HG03342 (cell line): ENCODE measurements around the gene KAT6B.
A peak's percentile ranks its signal among the peaks of the same experiment; 100 is the strongest.

Experiments
- ATAC-seq: cut with Tn5 transposase; IDR thresholded peaks from one replicate; pipeline ENCODE4 v1.9.1; 2021; ENCODE audit warnings: mild to moderate bottlenecking, moderate library complexity; ENCODE audit not compliant: unreplicated experiment

The KAT6B gene

DNA sequence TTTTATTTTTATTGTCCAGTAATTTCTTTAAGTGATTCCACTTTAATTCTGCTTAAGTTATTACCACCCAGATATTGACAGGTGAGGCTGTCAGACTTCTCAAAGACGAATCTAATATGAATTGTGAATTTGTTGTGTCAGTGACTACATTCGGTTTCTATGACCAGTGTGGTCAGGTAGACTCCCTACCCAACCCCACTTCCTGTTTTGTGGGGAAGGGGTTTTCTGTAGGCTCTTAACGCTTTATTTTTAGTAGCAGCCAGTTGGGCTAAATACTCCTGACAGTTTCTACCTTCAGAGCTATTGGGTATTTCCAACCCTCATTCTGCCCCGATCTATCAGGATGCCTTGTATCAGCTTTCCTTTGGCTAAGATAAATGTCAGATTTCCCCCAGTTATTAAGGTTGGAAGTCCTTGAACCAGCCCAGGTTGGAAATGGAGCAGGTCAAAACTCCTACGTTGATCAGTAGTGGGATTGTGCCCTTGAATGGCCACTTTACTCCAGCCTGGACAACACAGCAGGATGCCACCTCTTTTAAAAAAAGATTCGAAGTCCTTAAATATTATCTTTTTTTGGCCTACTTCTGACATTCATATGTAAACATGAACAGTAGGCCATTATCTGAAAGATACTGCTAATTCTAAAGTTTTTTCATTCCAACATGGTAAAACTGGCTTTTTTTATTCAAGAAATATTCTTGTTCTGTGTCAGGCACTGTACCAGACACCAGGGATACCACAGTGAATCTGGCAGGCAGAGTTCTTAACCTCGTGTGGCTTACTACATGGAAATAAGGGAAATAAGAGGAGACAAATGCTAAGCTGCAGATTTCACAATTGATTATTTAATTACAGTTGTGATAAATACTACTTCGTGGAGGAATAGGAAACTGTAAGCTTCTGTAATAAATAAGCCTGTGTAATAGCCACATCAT is 151.8 kb downstream of the KAT6B start:
- ATAC-seq, result peak; percentile 85

DNA sequence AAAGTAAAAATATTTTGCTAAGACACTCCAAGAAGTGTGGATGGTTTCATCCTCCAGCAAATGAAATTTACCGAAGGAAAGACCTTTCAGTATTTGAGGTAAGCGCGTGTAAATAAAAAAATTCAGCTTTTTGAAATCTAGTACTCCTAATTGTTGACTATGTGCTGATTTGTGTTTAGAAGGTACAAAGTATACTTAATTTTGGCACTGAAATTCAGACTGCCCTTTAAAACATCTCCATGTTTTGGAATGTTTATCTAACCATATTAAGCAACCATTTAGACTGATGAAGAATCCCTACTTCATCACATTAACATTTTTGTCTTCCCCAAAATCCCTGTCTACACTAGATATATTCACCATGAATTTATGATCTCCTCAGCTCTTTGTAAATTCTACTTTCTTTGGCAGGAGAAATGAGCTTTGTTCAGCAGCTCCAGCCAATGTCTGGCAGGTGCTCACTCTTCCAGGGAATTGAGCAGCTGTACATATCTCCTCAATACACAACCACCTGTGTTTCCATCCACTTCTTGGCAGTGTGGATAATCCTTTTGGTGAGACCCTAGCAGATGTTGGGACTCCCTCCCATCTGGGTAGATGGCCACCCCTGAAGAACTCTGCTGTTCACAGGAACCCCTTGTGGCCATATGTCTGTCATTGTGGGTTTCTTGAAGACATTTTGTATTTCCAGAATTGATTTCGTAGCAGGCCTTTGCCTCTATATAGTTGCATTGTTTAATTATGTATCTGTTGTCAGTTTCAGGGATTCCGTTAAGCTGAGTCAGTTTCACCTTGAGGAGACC is 155.6 kb downstream of the KAT6B start:
- ATAC-seq, result no peak

GRCh38 chr10:74982634-74982982 is 156.2 kb downstream of the KAT6B start:
- no peak for ATAC-seq

- no peak for ATAC-seq
These were observed 157.0 kb downstream of the KAT6B start for GRCh38 chr10:74983383-74983782.

DNA sequence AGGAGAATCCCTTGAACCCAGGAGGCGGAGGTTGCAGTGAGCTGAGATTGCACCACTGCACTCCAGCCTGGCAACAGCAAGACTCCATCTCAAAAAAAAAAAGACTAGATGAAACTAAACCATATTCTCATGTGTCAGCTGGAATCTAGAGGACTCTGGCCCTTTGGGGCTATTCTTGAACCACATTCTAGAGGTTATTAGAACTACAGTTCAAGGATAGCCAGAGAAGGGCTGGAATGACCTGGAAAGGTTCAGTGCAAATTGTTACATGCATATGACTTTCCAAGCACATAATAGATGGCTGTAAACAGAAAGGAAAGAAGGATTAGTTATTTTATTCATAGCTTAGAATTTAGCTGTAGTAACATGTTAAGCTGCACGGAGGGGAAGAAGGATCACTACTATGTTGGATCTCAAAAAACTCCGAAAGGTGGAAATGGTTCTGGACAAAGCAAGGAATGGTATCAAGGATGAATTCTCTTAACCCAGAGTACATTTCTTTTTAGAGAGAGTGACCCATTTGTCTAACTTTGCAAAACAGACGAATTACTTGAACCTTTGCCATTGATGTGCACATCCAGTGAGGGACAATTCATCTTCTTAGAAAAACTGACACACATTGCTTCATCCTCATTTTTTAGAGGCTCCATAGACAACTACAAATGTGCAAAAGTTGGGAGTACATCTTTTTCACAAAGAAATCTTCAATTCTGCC is 161.1 kb downstream of the KAT6B start:
- ATAC-seq, result no peak

DNA sequence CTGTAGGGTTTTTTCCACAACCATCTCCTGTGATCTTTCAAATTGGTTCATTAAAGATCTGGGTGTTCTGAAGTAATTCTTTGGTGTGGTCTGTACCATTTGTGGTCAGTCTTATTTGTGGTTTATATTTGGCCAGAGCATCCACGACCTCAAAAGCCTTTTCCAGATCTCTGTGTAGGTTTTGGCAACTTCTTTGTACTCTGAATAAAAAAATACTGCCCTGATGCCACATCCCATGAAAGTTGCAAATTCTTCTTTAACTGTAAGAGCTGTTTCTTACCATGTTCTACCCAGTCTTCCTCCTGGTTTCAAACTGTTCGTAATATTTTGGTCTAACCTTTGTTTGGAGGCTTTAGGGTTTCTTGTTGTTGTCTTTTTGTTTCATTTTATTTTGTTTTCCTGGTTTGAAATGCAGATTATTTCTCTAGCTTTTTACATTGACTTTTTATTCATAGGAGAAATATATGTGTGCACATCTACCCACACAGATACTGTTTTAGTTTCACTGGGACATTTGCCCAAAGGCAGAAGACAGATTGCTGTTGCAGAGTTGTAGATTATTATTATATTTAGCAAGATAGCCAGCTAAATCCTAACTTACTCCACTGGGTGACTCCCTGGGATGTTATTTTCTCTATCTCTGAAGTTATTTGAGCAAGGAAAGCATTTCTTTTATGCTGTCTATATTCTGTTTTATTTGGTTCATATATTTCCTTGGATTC is 161.8 kb downstream of the KAT6B start:
- ATAC-seq, result no peak

GRCh38 chr10:74988832-74989561 is 162.6 kb downstream of the KAT6B start:
- ATAC-seq, result no peak

DNA sequence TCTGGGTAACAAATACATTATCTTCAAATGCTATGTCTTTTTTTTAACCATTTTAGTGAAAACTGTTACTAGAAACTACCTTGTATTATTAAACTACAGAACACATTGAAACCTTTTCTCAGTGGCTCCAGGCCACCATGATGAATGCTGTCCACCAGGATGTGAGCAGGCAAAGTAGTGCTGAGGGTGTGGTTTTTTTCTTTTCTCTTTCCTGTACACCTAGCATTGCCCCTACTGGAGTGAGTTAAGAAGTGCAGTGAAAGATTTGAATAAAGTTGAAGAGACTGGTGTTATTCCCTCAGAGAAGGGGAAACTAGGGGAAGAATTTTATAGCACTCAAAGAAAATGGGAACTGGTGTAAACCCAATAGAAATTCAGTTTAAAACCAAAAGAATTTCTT is 165.0 kb downstream of the KAT6B start:
- peak; percentile 46 for ATAC-seq

DNA sequence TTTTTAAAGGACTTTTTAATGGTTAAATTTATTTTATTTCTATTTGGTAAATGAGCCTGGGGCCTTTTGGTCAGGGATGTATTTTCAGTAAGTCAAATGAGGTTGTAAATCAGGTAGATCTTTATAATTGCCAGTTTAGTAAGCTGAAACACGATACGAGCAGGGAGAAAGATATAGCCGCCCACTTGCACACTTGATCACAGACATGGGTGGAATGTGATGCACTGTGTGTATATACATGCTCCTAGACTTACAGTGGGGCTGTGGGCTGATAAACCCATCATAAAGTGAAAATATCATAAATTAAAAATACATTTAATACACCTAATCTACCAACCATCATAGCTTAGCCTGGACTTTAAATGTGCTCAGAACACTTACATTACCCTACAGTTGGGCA is 165.7 kb downstream of the KAT6B start:
- no peak for ATAC-seq

- no peak for ATAC-seq
These were observed 167.2 kb downstream of the KAT6B start for GRCh38 chr10:74993649-74994048.

DNA sequence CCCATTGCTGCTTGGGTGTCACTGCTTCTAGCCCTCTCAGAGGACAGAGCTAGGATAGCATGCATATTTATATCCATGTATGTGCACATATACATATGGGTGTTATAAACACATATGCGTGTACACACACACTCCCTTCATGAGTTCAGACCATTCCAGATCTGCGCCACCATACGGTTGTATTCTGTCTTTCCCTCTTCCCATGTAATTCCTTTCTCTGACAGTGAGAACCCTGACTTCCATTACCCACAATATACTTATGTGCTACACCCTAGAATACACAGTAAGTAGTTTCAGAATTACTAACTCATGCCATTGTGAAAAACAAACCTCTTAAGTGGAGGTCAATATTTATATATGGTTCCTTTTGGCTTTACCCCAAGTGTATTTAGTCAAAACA is 168.5 kb downstream of the KAT6B start:
- ATAC-seq, result no peak

DNA sequence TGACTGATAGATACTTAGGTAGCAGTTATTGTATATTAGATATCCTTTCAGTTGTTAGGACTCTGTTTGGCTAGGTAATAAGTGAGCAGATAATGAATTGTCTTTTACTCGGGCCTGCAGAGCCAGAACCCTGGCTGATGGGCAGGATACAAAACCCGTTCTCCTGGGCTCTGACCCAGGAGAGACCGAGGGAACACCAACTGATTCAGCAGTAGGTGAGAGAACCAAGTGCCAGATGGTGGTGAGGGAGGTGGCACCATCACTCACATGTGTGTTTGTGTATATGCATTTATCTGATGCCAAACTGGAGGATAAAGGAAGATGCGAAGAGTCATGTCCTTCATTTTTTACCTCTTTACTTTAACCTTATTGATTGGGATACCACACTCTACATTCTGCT is 169.4 kb downstream of the KAT6B start:
- no peak for ATAC-seq

GRCh38 chr10:74997163-74997562 is 170.8 kb downstream of the KAT6B start:
- ATAC-seq, result no peak

DNA sequence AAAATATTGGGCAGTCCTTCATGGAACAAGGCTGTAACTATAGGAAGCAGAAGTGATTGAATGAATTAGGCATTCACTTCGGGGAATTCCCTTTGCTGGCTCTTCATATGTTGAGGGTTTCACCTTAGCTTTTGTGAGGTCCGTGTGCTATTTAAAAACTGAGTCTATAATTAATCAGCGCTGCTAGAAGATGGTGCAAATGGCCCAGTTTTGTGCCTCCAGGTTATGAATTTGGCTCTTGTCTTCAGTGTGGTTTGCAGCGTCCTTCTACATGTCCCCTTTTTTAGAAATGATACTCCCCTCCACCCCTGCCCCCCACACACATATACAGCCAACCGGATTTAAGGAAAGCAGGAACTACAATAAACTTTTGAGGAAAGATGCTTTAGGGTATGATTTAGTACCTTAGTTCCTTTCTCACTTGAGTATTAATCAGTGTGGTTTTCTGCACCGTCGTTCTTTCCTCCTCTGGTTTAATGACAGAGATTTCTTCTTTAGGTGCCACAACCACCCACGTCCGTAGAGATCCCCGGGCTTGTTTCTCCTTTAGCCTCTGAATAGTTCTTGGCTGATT is 174.4 kb downstream of the KAT6B start:
- peak; percentile 84 for ATAC-seq

GRCh38 chr10:75001715-75002350 is 175.4 kb downstream of the KAT6B start:
- no peak for ATAC-seq

- ATAC-seq, result no peak
These were observed 175.9 kb downstream of the KAT6B start for GRCh38 chr10:75002351-75002725.

- ATAC-seq, result no peak
These were observed 176.7 kb downstream of the KAT6B start for GRCh38 chr10:75002967-75003594.

DNA sequence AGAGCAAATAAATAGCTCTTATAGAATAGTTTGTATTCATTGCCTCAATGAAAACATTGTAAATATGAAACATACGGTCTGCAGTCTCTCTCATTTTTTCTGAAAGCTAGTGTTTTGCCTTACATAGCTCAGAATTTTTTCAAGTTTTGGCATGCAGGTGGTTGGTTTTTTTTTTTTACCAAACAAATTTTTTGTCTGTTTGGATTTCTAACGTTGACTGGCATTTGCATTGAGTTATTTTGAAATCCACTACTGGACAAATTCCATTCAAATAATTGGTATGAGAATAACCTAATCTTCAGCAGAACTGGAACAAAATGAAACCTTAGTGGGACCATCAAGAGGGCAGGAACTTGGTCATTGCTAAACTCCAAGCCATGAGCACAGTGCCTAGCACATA is 177.5 kb downstream of the KAT6B start:
- no peak for ATAC-seq

- ATAC-seq, result no peak
These were observed 181.2 kb downstream of the KAT6B start for GRCh38 chr10:75007646-75008045.
